ENCODE results near the gene SPON1.
"Not testable (repeated sequence)": the region's sequence is repeated elsewhere in the genome, so short reads cannot be mapped to it uniquely, and the experiment has no call there.

GRCh38 chr11:13992158-13992856 lies 29.8 kb downstream of the SPON1 start:
- not testable (repeated sequence) for TF ChIP-seq CTCF (IDR thresholded peaks at IDR 0.05; ENCODE audit: low read length); EZH2 (optimal IDR thresholded peaks at IDR 0.05; ENCODE audit: low read depth, low read length)
